Common myeloid progenitor, CD34-positive (primary cell): Measurements from ENCODE around the gene AUTS2.

ENCODE experiments used
- CTCF ChIA-PET: fragments of 350-600 bp; sonication (Branson Sonifier 250); formaldehyde crosslinking; loops from one replicate; lab custom pipeline; 2021; ENCODE audit warnings: antibody characterized with exemption; lab: Charles Lee
- POLR2A ChIA-PET: fragments of 350-600 bp; sonication (Branson Sonifier 250); formaldehyde crosslinking; loops from one replicate; lab custom pipeline; 2021; ENCODE audit warnings: antibody characterized with exemption; lab: Charles Lee
- DNase-seq, 3 donors: peaks; one replicate each; pipeline versions ENCODE4 v3.0.0 to v3.0.0-alpha.2; 2013
- H3K27ac ChIP-seq, 2 experiments: 1 replicate in 1 of 2; 2 replicates in 1 of 2; pipeline ENCODE4 v1.7.0; 2013; ENCODE audit warnings: inconsistent platforms in 2 of 2, low read length in 2 of 2, mild to moderate bottlenecking in 2 of 2, low read depth in 1 of 2, moderate library complexity in 1 of 2; ENCODE audit not compliant: severe bottlenecking in 2 of 2, insufficient read depth in 1 of 2, poor library complexity in 1 of 2
- H3K27me3 ChIP-seq, 5 experiments: replicated peaks in 2 of 5; 1 replicate in 3 of 5; 2 replicates in 2 of 5; pipeline versions ENCODE4 v1.6.1 to v1.7.0; 2013; ENCODE audit warnings: low read length in 4 of 5, mild to moderate bottlenecking in 2 of 5, moderate library complexity in 2 of 5, inconsistent platforms in 1 of 5; ENCODE audit not compliant: insufficient read depth in 5 of 5, control insufficient read depth in 4 of 5
- H3K36me3 ChIP-seq, 4 experiments: 1 replicate in 2 of 4; 2 replicates in 2 of 4; pipeline versions ENCODE4 v1.6.1 to v1.7.0; 2013; ENCODE audit warnings: low read length in 3 of 4, control low read depth in 1 of 4, mild to moderate bottlenecking in 1 of 4; ENCODE audit not compliant: control insufficient read depth in 4 of 4, insufficient read depth in 4 of 4
- H3K4me1 ChIP-seq, 4 experiments: 1 replicate in 3 of 4; 2 replicates in 1 of 4; pipeline versions ENCODE4 v1.6.1 to v1.7.1; 2013; ENCODE audit warnings: low read length in 3 of 4, mild to moderate bottlenecking in 3 of 4, control low read depth in 1 of 4, inconsistent platforms in 1 of 4, moderate library complexity in 1 of 4; ENCODE audit not compliant: control insufficient read depth in 4 of 4, insufficient read depth in 4 of 4; ENCODE audit errors: control extremely low read depth in 1 of 4
- H3K4me3 ChIP-seq, 7 experiments: 1 replicate in 4 of 7; 2 replicates in 3 of 7; pipeline versions ENCODE4 v1.5.1 to v1.7.0; 2013; ENCODE audit warnings: mild to moderate bottlenecking in 7 of 7, low read length in 6 of 7, moderate library complexity in 6 of 7, inconsistent platforms in 2 of 7, low read depth in 2 of 7, control low read depth in 1 of 7; ENCODE audit not compliant: insufficient read depth in 4 of 7, control insufficient read depth in 1 of 7; ENCODE audit errors: extremely low read depth in 1 of 7
- H3K9me3 ChIP-seq, 5 experiments: 1 replicate in 4 of 5; 2 replicates in 1 of 5; pipeline versions ENCODE4 v1.6.1 to v1.7.1; 2013; ENCODE audit warnings: low read length in 4 of 5, mild to moderate bottlenecking in 2 of 5, inconsistent platforms in 1 of 5, low read depth in 1 of 5, moderate library complexity in 1 of 5; ENCODE audit not compliant: control insufficient read depth in 4 of 5, insufficient read depth in 2 of 5; ENCODE audit errors: control extremely low read depth in 1 of 5
- WGBS: methylation state at CpG from one replicate; pipeline ENCODE4 v1.1.5; 2013; ENCODE audit not compliant: insufficient coverage; 5-methylcytosine and 5-hydroxymethylcytosine counted together

Gene AUTS2

DNA sequence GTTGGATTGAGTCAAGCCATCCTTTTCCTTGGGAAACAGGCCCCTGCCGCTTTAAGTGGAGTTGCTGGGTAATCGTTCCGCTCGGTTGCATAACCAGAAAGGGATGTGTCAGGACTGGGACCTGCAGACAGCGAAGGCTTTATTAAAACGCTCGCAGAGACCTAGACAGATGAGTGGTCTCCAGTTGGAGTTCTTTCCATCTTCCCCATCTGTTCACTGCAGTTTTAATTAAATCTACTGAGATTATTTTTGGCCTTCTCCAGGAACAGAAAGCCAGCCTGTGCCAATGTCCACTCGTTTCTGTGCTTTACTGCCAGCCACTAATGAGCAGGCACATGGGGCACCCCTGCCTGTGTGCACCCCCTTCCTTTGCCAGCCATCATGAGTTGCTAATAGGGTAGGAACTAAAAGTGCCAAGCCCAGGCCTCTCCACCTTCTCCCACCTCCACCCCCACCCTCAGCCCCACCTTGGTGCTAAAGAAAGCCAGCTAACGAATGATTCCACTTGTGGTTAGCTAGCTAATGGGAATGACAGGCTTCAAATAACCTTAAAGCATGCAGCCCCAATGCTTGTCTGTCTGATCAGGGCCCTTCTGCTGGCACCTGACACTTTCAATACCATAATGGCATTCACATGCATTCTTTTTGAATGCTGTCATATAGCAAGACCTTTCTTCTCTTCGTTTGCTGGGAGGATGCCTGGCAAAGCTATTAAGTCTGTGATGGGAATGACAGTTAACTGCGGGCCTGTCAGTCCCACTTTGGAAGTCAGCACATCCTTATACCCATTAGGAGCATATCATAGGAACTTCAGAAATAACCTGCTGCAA, 976.9 kb downstream of the AUTS2 start:
- no peaks in the 10 kb centered on the region for H3K27me3 ChIP-seq
- ChIA-PET POLR2A (no interaction called here), CTCF (no interaction called here)
- H3K27ac ChIP-seq = no peak overlapping the region
- H3K36me3 ChIP-seq = peaks cover 0 to 3% (median under 1%) of the 10 kb centered on the region in 4 experiments
- 87% methylated on average over 9 of the region's 11 CpGs for WGBS
- peaks cover 0 to 3% (median 0%) of the 10 kb centered on the region in 5 experiments for H3K9me3 ChIP-seq
- H3K4me3 ChIP-seq = no peak overlapping the region
- H3K4me1 ChIP-seq = no peaks in the 10 kb centered on the region
- no peak for DNase-seq

DNA sequence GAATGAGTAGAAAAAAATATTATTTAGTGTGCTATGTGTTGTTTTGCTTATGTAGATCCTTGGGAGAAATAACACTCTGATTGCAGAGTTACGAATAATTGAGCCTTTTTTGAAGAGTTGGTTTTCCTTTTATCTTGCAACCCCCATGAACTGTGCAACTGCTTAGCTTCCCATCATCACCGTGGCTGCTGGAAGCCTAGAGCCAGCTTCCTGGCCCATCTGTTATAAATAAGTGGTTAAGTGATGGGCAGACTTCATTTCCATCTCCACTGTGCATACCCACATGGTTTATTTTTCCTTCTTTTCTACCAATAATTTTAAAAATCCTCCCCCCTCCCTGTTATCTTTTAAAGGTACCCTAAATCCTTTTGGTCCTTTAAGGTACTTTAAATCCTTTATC, 978.8 kb downstream of the AUTS2 start:
- Histone ChIP-seq H3K9me3 (peaks cover 0 to 3% (median 0%) of the 10 kb centered on the region in 5 experiments), H3K27me3 (no peaks in the 10 kb centered on the region), H3K4me1 (no peaks in the 10 kb centered on the region), H3K4me3 (no peak overlapping the region), H3K36me3 (peaks cover 0 to 3% (median under 1%) of the 10 kb centered on the region in 4 experiments), H3K27ac (no peak overlapping the region)
- ChIA-PET CTCF (no interaction called here), POLR2A (no interaction called here)
- DNase-seq = no peak
- no CpG with 5 or more reads among the region's 2 CpGs for WGBS

DNA sequence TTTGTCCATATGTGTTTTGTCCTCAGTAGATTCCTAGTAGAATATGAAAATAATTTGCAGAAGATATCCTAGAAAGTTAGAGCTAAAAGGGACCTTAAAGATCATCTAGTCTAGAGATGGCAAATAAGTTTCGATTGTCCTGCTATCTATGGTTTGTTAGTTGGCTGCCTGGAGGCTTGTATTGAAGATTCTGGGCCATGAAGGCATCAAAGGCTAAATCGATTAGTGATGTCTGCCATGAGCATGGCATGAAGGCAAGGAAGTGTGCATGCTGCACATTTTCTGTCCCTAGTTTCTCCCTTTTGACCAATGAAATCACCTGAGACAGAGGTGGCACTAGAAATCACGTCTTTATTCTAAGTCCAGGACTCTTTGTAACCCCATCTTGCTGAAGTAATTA, 979.9 kb downstream of the AUTS2 start:
- peaks cover 0 to 3% (median 0%) of the 10 kb centered on the region in 5 experiments for H3K9me3 ChIP-seq
- ChIA-PET CTCF (no interaction called here), POLR2A (no interaction called here)
- H3K27me3 ChIP-seq = no peaks in the 10 kb centered on the region
- no peak overlapping the region for H3K4me3 ChIP-seq
- peaks cover 0 to 3% (median under 1%) of the 10 kb centered on the region in 4 experiments for H3K36me3 ChIP-seq
- DNase-seq = no peak
- H3K4me1 ChIP-seq = no peaks in the 10 kb centered on the region
- WGBS = 100% methylated on average over 3 of the region's 3 CpGs
- no peak overlapping the region for H3K27ac ChIP-seq

DNA sequence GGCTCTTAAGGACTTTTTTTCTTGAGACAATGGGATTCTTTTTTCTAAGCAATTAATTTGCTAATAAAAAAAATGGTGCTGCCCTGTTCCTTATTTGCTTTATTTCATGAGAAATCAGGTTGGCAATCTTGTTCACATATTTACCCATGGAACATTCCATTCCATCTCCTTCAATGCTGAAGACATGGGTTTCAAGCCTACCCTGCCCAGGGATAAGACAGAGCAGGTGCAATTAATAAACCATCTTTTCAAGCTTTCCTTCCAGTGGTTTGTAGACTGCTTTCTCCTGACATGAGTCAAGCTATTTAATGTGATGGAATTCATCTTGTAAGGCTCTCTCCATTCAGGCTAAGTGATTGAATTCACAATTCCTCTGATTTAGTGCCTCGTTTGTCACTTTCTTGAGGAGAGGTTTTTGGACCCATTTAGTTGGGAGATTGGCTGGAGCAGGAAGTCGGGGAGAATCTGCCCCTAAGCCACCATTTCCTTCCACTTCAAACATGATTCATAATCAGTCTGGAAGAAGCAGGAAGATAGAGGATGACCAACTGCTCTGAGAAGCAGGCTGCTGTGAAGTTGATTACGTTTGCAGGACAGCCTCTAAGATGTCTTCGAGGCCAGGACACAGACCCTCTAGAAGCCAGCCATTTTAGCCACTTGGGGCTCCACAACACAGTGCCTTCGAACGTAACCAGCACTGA, 981.3 kb downstream of the AUTS2 start:
- DNase-seq = no peak
- ChIA-PET POLR2A (no interaction called here), CTCF (no interaction called here)
- peaks cover 0 to 2% (median 0%) of the 10 kb centered on the region in 4 experiments for H3K36me3 ChIP-seq
- H3K9me3 ChIP-seq = peaks cover 0 to 3% (median 0%) of the 10 kb centered on the region in 5 experiments
- H3K27ac ChIP-seq = no peak overlapping the region
- H3K4me3 ChIP-seq = no peak overlapping the region
- 89% methylated on average over 4 of the region's 6 CpGs for WGBS
- no peaks in the 10 kb centered on the region for H3K27me3 ChIP-seq
- no peaks in the 10 kb centered on the region for H3K4me1 ChIP-seq

DNA sequence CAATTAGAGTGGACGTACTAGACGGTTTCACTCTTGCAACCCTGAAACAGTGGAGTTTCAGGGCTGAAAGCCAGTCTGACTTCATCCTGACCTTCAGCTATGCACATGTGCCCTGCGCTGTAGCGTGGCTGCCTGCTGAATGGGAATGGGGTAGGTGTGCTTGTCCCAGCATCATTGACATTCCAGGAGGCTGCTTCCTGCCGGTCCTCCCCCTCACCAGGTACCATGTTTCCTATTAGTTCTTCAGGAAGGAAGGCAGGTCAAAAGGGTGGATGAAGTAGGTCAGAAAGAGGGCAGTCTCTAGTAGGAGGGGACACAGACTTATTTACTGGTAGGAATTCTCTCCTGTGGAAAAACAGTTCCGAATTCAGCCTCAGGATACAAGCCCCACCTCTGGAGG, 981.9 kb downstream of the AUTS2 start:
- Histone ChIP-seq H3K4me1 (no peaks in the 10 kb centered on the region), H3K27ac (no peak overlapping the region), H3K4me3 (no peak overlapping the region), H3K27me3 (no peaks in the 10 kb centered on the region), H3K9me3 (peaks cover 0 to 3% (median 0%) of the 10 kb centered on the region in 5 experiments), H3K36me3 (peaks cover 0 to 2% (median 0%) of the 10 kb centered on the region in 4 experiments)
- POLR2A ChIA-PET = no interaction called here
- CTCF ChIA-PET = no interaction called here
- no peak for DNase-seq
- WGBS = 98% methylated on average over 5 of the region's 6 CpGs

DNA sequence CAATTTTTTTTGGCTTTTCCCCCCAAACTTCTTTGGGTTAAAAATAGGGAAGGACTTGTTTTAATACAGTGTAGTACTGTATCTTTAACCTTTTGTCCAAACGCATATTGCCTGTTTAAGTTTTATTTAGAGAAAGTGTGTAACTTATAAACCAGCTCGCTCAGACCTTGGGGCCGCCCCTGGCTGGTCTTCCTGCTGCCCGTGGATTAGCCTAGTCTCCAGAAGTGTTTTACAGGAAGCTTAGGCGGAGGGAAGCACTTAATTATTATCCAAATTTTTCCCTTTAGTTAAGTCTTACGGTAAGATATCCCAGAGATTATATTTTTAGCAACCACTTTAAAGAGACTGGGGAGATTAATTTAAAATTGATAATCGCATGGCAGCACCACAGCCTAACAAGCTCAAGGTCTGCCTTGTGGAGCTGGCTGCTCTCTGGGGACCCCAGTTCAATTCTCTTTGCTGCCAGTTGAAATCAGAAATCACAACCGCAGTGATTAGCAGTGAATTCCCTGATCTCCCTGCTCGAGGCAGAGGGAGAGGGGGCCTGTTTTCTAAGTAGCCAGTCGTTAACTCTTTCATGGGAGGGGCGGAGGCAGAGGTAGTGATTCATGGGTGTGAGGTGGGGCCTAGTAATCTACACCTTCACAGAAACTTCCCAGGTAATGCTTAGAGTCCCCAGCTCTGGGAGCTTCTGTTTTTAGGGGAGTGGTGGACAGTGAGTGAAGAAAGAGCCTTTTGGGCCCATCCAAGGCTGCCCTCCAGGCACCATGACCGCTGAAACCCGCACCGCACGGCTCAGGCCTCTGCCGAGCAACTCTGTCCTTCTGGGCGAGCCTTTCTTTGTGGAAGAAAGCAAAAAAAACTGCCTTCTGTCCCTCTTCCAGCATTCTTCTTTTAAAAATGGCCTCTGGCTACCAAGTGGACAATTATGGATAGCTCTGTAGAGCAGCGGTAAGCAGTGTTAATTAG, 984.9 kb downstream of the AUTS2 start:
- peaks cover 0 to 2% (median under 1%) of the 10 kb centered on the region in 4 experiments for H3K36me3 ChIP-seq
- POLR2A ChIA-PET = no interaction called here

More for the DNA sequence above, 984.9 kb downstream of the AUTS2 start:
- CTCF ChIA-PET = no interaction called here
- Histone ChIP-seq H3K4me3 (no peak overlapping the region), H3K27ac (no peak overlapping the region), H3K27me3 (no peaks in the 10 kb centered on the region), H3K9me3 (peaks cover 0 to under 1% (median 0%) of the 10 kb centered on the region in 5 experiments), H3K4me1 (no peaks in the 10 kb centered on the region)
- DNase-seq = no peak
- 98% methylated on average over 8 of the region's 18 CpGs for WGBS
